Liver (tissue), 9 donors: ENCODE measurements around the gene CYFIP1. TPM values are rescaled to one million over a fixed set of nuclear protein-coding genes. Genes with fewer than 3 reads are reported as not detected.

Experiments
- DNase-seq: peaks from one replicate; pipeline ENCODE4 v3.0.0-alpha.2; 2017; ENCODE audit warnings: low spot score
- H3K27ac ChIP-seq, 2 donors: one replicate each; pipeline ENCODE4 v1.7.0; 2013; ENCODE audit warnings: inconsistent platforms in 2 of 2, low read length in 2 of 2, control low read depth in 1 of 2, low read depth in 1 of 2, mild to moderate bottlenecking in 1 of 2
- H3K27me3 ChIP-seq, 4 donors: one replicate each; pipeline versions ENCODE4 v1.6.1 to v1.7.0; 2013; ENCODE audit warnings: low read length in 3 of 4, inconsistent platforms in 1 of 4, mild to moderate bottlenecking in 1 of 4, moderate library complexity in 1 of 4; ENCODE audit not compliant: control insufficient read depth in 4 of 4, insufficient read depth in 4 of 4
- H3K36me3 ChIP-seq, 4 donors: one replicate each; pipeline versions ENCODE4 v1.6.1 to v1.7.0; 2013; ENCODE audit warnings: low read length in 3 of 4, mild to moderate bottlenecking in 3 of 4, low read depth in 1 of 4, moderate library complexity in 1 of 4; ENCODE audit not compliant: control insufficient read depth in 4 of 4, insufficient read depth in 3 of 4
- H3K4me1 ChIP-seq, 4 donors: one replicate each; pipeline versions ENCODE4 v1.6.1 to v1.7.0; 2013; ENCODE audit warnings: low read length in 3 of 4, mild to moderate bottlenecking in 3 of 4, moderate library complexity in 1 of 4; ENCODE audit not compliant: control insufficient read depth in 4 of 4, insufficient read depth in 4 of 4
- H3K4me3 ChIP-seq, 3 donors: one replicate each; pipeline versions ENCODE4 v1.6.1 to v1.7.0; 2013; ENCODE audit warnings: low read length in 3 of 3, control low read depth in 1 of 3, low read depth in 1 of 3, mild to moderate bottlenecking in 1 of 3
- H3K9ac ChIP-seq, 2 donors: one replicate each; pipeline ENCODE4 v1.7.0; 2013; ENCODE audit warnings: low read length in 2 of 2, mild to moderate bottlenecking in 2 of 2, moderate library complexity in 2 of 2, control low read depth in 1 of 2, low read depth in 1 of 2
- H3K9me3 ChIP-seq, 4 donors: one replicate each; pipeline versions ENCODE4 v1.6.1 to v1.7.0; 2013; ENCODE audit warnings: low read length in 3 of 4; ENCODE audit not compliant: control insufficient read depth in 4 of 4
- ATF3 ChIP-seq: IDR thresholded peaks from 2 replicates; pipeline ENCODE4 v1.6.1; 2016; ENCODE audit warnings: antibody characterized with exemption
- CTCF ChIP-seq: fragments of 150-350 bp; IDR thresholded peaks from 2 replicates; pipeline ENCODE4 v1.5.1; 2017; ENCODE audit warnings: improper control_type of control experiment, low read depth, low read length; ENCODE audit not compliant: missing input control
- EGR1 ChIP-seq, 2 donors: IDR thresholded peaks; 2 replicates each; pipeline ENCODE4 v1.6.1; 2016 to 2018; ENCODE audit warnings: antibody characterized with exemption in 2 of 2, low read depth in 2 of 2
- FOXA1 ChIP-seq: IDR thresholded peaks from 2 replicates; pipeline ENCODE4 v1.6.1; 2016; ENCODE audit warnings: antibody characterized with exemption
- FOXA2 ChIP-seq: IDR thresholded peaks from 2 replicates; pipeline ENCODE4 v1.6.1; 2016; ENCODE audit warnings: antibody characterized with exemption
- HNF4A ChIP-seq, 2 donors: conservative IDR thresholded peaks; 2 replicates each; pipeline ENCODE4 v1.6.1; 2016; ENCODE audit warnings: antibody characterized with exemption in 2 of 2, mild to moderate bottlenecking in 2 of 2
- HNF4G ChIP-seq: IDR thresholded peaks from 2 replicates; pipeline ENCODE4 v1.6.1; 2016; ENCODE audit warnings: antibody characterized with exemption
- JUND ChIP-seq, 2 donors: IDR thresholded peaks; 2 replicates each; pipeline ENCODE4 v1.6.1; 2016; ENCODE audit warnings: antibody characterized with exemption in 2 of 2
- MAX ChIP-seq: IDR thresholded peaks from 2 replicates; pipeline ENCODE4 v1.6.1; 2016; ENCODE audit warnings: antibody characterized with exemption
- NR2F2 ChIP-seq: IDR thresholded peaks from 2 replicates; pipeline ENCODE4 v1.6.1; 2016; ENCODE audit warnings: antibody characterized with exemption
- REST ChIP-seq: IDR thresholded peaks from 2 replicates; pipeline ENCODE4 v1.6.1; 2016; ENCODE audit warnings: antibody characterized with exemption, mild to moderate bottlenecking
- RXRA ChIP-seq, 2 donors: IDR thresholded peaks; 2 replicates each; pipeline ENCODE4 v1.6.1; 2017 to 2018; ENCODE audit warnings: antibody characterized with exemption in 2 of 2, mild to moderate bottlenecking in 1 of 2
- SP1 ChIP-seq: IDR thresholded peaks from 2 replicates; pipeline ENCODE4 v1.6.1; 2018; ENCODE audit warnings: antibody characterized with exemption, mild to moderate bottlenecking
- TAF1 ChIP-seq: conservative IDR thresholded peaks from 2 replicates; pipeline ENCODE4 v1.6.1; 2016; ENCODE audit warnings: antibody characterized with exemption, mild to moderate bottlenecking
- ZBTB33 ChIP-seq: IDR thresholded peaks from 2 replicates; pipeline ENCODE4 v1.6.1; 2016; ENCODE audit warnings: antibody characterized with exemption
- WGBS: extraction: QIAGEN DNeasy Blood & Tissue Kit; methylation state at CpG from one replicate; pipeline ENCODE4 v1.1.7; 2013; 5-methylcytosine and 5-hydroxymethylcytosine counted together
- polyA plus RNA-seq, 2 donors: library from polyadenylated mRNA; stranded (reverse) in 1 of 2; unstranded in 1 of 2; fragments of 200-250 nt in 1 of 2; fragments of >200 nt in 1 of 2; fragmentation: Nextera tagmentation in 1 of 2; extraction: Ambion mirVana in 1 of 2; gene quantifications; one replicate each; pipeline versions ENCODE4 v1.2.1 to v1.2.3, GENCODE V29; 2013 to 2015
- total RNA-seq, 2 donors: library from RNA; depleted of rRNA; stranded (reverse); fragments of >200 nt; gene quantifications; one replicate each; pipeline ENCODE4 v1.2.3, GENCODE V29; 2014
- donor health status: healthy.
- donor health status: healthy.
- donor health status: healthy.
- donor health status: healthy.
- donor health status: healthy.

Gene CYFIP1
- total and polyA plus RNA-seq, 4 donors, result 13.5 to 48.3 (median 38.3) TPM

- no peak overlapping the region for H3K27ac ChIP-seq
- H3K4me3 ChIP-seq, result no peak overlapping the region
- WGBS, result 93% methylated on average over 33 of the region's 33 CpGs
- H3K36me3 ChIP-seq, result peaks cover 11 to 67% (median 33%) of the 10 kb centered on the region in 4 donors
- TF ChIP-seq EGR1 (IDR thresholded peaks at IDR 0.05; ENCODE audit: low read depth in 2 of 2) (no peak), REST (no peak), MAX (no peak), ZBTB33 (no peak), RXRA (IDR thresholded peaks at IDR 0.05) (no peak), SP1 (no peak), CTCF (no peak), TAF1 (no peak), JUND (IDR thresholded peaks at IDR 0.05) (no peak), FOXA1 (no peak), HNF4G (no peak), NR2F2 (no peak), ATF3 (no peak), HNF4A (conservative IDR thresholded peaks at IDR 0.05) (no peak), FOXA2 (no peak)
- no peaks in the 10 kb centered on the region for H3K4me1 ChIP-seq
- DNase-seq, result no peak
- no peaks in the 10 kb centered on the region for H3K27me3 ChIP-seq
- H3K9me3 ChIP-seq, result peaks cover 0 to 4% (median 0%) of the 10 kb centered on the region in 4 donors
- no peak overlapping the region for H3K9ac ChIP-seq
Observed at GRCh38 chr15:22880068-22880980, 99.8 kb downstream of the CYFIP1 start.
